H9 (cell line): ENCODE data around the gene MMEL1. TPM values are rescaled to one million over a fixed set of nuclear protein-coding genes. Genes with fewer than 3 reads are reported as not detected.

Experiments used
- DNase-seq: peaks from one replicate; pipeline ENCODE4 v3.0.0-alpha.2; 2017
- H2AFZ ChIP-seq: one replicate; pipeline ENCODE4 v1.6.1; 2013; ENCODE audit warnings: mild to moderate bottlenecking, low read length, control low read depth, moderate library complexity
- H2AK5ac ChIP-seq: 2 replicates; pipeline ENCODE4 v1.6.1; 2013; ENCODE audit warnings: low read length, control low read depth, mixed read lengths; ENCODE audit not compliant: insufficient read length
- H2BK120ac ChIP-seq: one replicate; pipeline ENCODE4 v1.6.1; 2013; ENCODE audit warnings: low read depth, mild to moderate bottlenecking, low read length, control low read depth, inconsistent platforms; ENCODE audit not compliant: poor library complexity, severe bottlenecking
- H2BK12ac ChIP-seq: 2 replicates; pipeline ENCODE4 v1.6.1; 2013; ENCODE audit warnings: low read length, control low read depth, mixed read lengths, low read depth; ENCODE audit not compliant: insufficient read length
- H2BK15ac ChIP-seq: 2 replicates; pipeline ENCODE4 v1.6.1; 2013; ENCODE audit warnings: low read depth, low read length, control low read depth
- H2BK20ac ChIP-seq: one replicate; pipeline ENCODE4 v1.6.1; 2013; ENCODE audit warnings: low read depth, mild to moderate bottlenecking, low read length, control low read depth, inconsistent platforms; ENCODE audit not compliant: poor library complexity, severe bottlenecking
- H2BK5ac ChIP-seq: 2 replicates; pipeline ENCODE4 v1.6.1; 2013; ENCODE audit warnings: low read length, control low read depth, mixed read lengths; ENCODE audit not compliant: insufficient read length
- H3K14ac ChIP-seq: 2 replicates; pipeline ENCODE4 v1.6.1; 2013; ENCODE audit warnings: low read length, control low read depth; ENCODE audit not compliant: insufficient read depth
- H3K18ac ChIP-seq: 2 replicates; pipeline ENCODE4 v1.6.1; 2013; ENCODE audit warnings: low read depth, mild to moderate bottlenecking, mixed read lengths, low read length, control low read depth; ENCODE audit not compliant: insufficient read length
- H3K23ac ChIP-seq: 2 replicates; pipeline ENCODE4 v1.6.1; 2013; ENCODE audit warnings: low read length, control low read depth, mixed read lengths, low read depth; ENCODE audit not compliant: insufficient read length
- H3K23me2 ChIP-seq: 2 replicates; pipeline ENCODE4 v1.6.1; 2013; ENCODE audit warnings: low read depth, mild to moderate bottlenecking, mixed read lengths, low read length, control low read depth; ENCODE audit not compliant: insufficient read length, poor library complexity, severe bottlenecking
- H3K27ac ChIP-seq: 2 replicates; pipeline ENCODE4 v1.5.1; 2013; ENCODE audit warnings: low read length, control low read depth, mixed read lengths, low read depth; ENCODE audit not compliant: insufficient read length
- H3K27me3 ChIP-seq: 2 replicates; pipeline ENCODE4 v1.6.1; 2013; ENCODE audit warnings: low read length, control low read depth, inconsistent platforms; ENCODE audit not compliant: insufficient read depth
- H3K4ac ChIP-seq: 2 replicates; pipeline ENCODE4 v1.6.1; 2013; ENCODE audit warnings: low read depth, mild to moderate bottlenecking, control low read depth, inconsistent platforms, low read length, moderate library complexity
- H3K4me1 ChIP-seq: 2 replicates; pipeline ENCODE4 v1.6.1; 2013; ENCODE audit warnings: low read length, control low read depth, inconsistent platforms; ENCODE audit not compliant: insufficient read depth
- H3K4me2 ChIP-seq: 2 replicates; pipeline ENCODE4 v1.6.1; 2013; ENCODE audit warnings: low read length, control low read depth, mixed read lengths; ENCODE audit not compliant: insufficient read length, insufficient read depth
- H3K56ac ChIP-seq: 2 replicates; pipeline ENCODE4 v1.6.1; 2013; ENCODE audit warnings: low read depth, mild to moderate bottlenecking, mixed read lengths, low read length, control low read depth; ENCODE audit not compliant: insufficient read length
- H3K79me1 ChIP-seq: 2 replicates; pipeline ENCODE4 v1.6.1; 2013; ENCODE audit warnings: low read depth, mild to moderate bottlenecking, moderate library complexity, low read length, control low read depth, inconsistent platforms; ENCODE audit not compliant: insufficient read depth, poor library complexity, severe bottlenecking
- H3K79me2 ChIP-seq: 2 replicates; pipeline ENCODE4 v1.6.1; 2013; ENCODE audit warnings: low read length, control low read depth, inconsistent platforms; ENCODE audit not compliant: insufficient read depth
- H3K9ac ChIP-seq: 2 replicates; pipeline ENCODE4 v1.6.1; 2013; ENCODE audit warnings: low read length, control low read depth, mixed read lengths; ENCODE audit not compliant: insufficient read length; ENCODE audit errors: extremely low read depth
- H3K9me3 ChIP-seq: one replicate; pipeline ENCODE4 v1.6.1; 2013; ENCODE audit warnings: low read depth, low read length, inconsistent platforms; ENCODE audit not compliant: control insufficient read depth
- H3T11ph ChIP-seq: one replicate; pipeline ENCODE4 v1.6.1; 2013; ENCODE audit warnings: mild to moderate bottlenecking, low read length, control low read depth, inconsistent platforms
- H4K20me1 ChIP-seq: one replicate; pipeline ENCODE4 v1.6.1; 2013; ENCODE audit not compliant: control insufficient read depth, insufficient read length, insufficient read depth
- H4K5ac ChIP-seq: 2 replicates; pipeline ENCODE4 v1.6.1; 2013; ENCODE audit warnings: low read depth, mild to moderate bottlenecking, mixed read lengths, low read length, control low read depth; ENCODE audit not compliant: insufficient read length
- H4K8ac ChIP-seq: replicated peaks from 2 replicates; pipeline ENCODE4 v1.6.1; 2013; ENCODE audit warnings: low read length, control low read depth, mixed read lengths, low read depth; ENCODE audit not compliant: insufficient read length
- H4K91ac ChIP-seq: 2 replicates; pipeline ENCODE4 v1.6.1; 2013; ENCODE audit warnings: low read depth, mild to moderate bottlenecking, moderate library complexity, mixed read lengths, low read length, control low read depth; ENCODE audit not compliant: insufficient read length
- H3K27ac Mint-ChIP-seq, 3 experiments: 2 replicates in 2 of 3; 3 replicates in 1 of 3; pipeline ENCODE4 v1.8.0; 2020 to 2021; ENCODE audit warnings: mixed read lengths in 3 of 3, mild to moderate bottlenecking in 1 of 3, moderate library complexity in 1 of 3
- H3K27me3 Mint-ChIP-seq: 2 replicates; pipeline ENCODE4 v1.8.0; 2021; ENCODE audit warnings: low read depth, mild to moderate bottlenecking, moderate library complexity, mixed read lengths
- H3K36me3 Mint-ChIP-seq, 3 experiments: 2 replicates in 2 of 3; 3 replicates in 1 of 3; pipeline ENCODE4 v1.8.0; 2020 to 2021; ENCODE audit warnings: low read depth in 3 of 3, mixed read lengths in 3 of 3; ENCODE audit not compliant: insufficient read depth in 1 of 3
- H3K4me1 Mint-ChIP-seq, 2 experiments: 2 replicates each; pipeline ENCODE4 v1.8.0; 2020; ENCODE audit warnings: mixed read lengths in 2 of 2
- H3K4me3 Mint-ChIP-seq, 2 experiments: 2 replicates in 1 of 2; 3 replicates in 1 of 2; pipeline ENCODE4 v1.8.0; 2020 to 2021; ENCODE audit warnings: mild to moderate bottlenecking in 2 of 2, mixed read lengths in 2 of 2, moderate library complexity in 1 of 2
- H3K9me3 Mint-ChIP-seq, 2 experiments: 2 replicates in 1 of 2; 3 replicates in 1 of 2; pipeline ENCODE4 v1.8.0; 2020; ENCODE audit warnings: mild to moderate bottlenecking in 2 of 2, mixed read lengths in 2 of 2, moderate library complexity in 1 of 2
- WGBS: extraction: QIAGEN DNeasy Blood & Tissue Kit; methylation state at CpG from one replicate; pipeline ENCODE4 v1.1.7; 2013; ENCODE audit warnings: missing lambda C conversion rate, low lambda C conversion rate, mixed read lengths; ENCODE audit not compliant: insufficient read length; ENCODE audit errors: extremely low coverage; 5-methylcytosine and 5-hydroxymethylcytosine counted together
- total RNA-seq: library from RNA; stranded (reverse); gene quantifications from 2 replicates; pipeline ENCODE4 v1.2.1, GENCODE V29; 2021
- TF ChIP-seq, protein P1 (sequence below): fragments of 200-600 bp; sonication (generic); conservative IDR thresholded peaks from 3 replicates; pipeline ENCODE4 v1.8.0; 2021; ENCODE audit warnings: antibody characterized with exemption, mild to moderate bottlenecking

MMEL1 gene
- total RNA-seq, 1 experiment from 2014 or later: 0.42 TPM

GRCh38 chr1:2586154-2587070, 46.4 kb downstream of the MMEL1 start, which contains the start of gene PRXL2B:
Gene PRXL2B (plus strand): TSS chr1:2586777. CDS start chr1:2586886, 109 bp downstream.
- Histone ChIP-seq H3K18ac (peak within 1 kb of the TSS; percentile 89), H3K27me3 (no peaks in the 10 kb centered on the region), H3K23ac (no peak within 1 kb of the TSS), H4K20me1 (no peaks in the 10 kb centered on the region), H4K5ac (no peak within 1 kb of the TSS), H2BK20ac (no peak within 1 kb of the TSS), H3K9ac (peak within 1 kb of the TSS; percentile 53), H3K79me1 (no peaks in the 10 kb centered on the region), H4K91ac (no peak within 1 kb of the TSS), H3K4me1 (no peaks in the 10 kb centered on the region; the same call in 1 of the 2 replicates), H2BK5ac (no peak within 1 kb of the TSS), H3K14ac (peak within 1 kb of the TSS; percentile 84), H3K23me2 (peaks cover 10% of the 10 kb centered on the region), H3K27ac (no peak within 1 kb of the TSS), H2AK5ac (no peak within 1 kb of the TSS), H4K8ac (no peak within 1 kb of the TSS), H2BK15ac (no peak within 1 kb of the TSS), H2BK12ac (no peak within 1 kb of the TSS), H3T11ph (no peak within 1 kb of the TSS), H3K4me2 (peak within 1 kb of the TSS; percentile 59), H2AFZ (no peak within 1 kb of the TSS), H3K79me2 (no peaks in the 10 kb centered on the region), H2BK120ac (no peak within 1 kb of the TSS), H3K4ac (no peak within 1 kb of the TSS), H3K9me3 (no peaks in the 10 kb centered on the region), H3K56ac (no peak within 1 kb of the TSS)
- peaks cover 3% of the 10 kb centered on the region for H3K27me3 Mint-ChIP-seq
- H3K9me3 Mint-ChIP-seq: peaks cover 4 to 9% of the 10 kb centered on the region in 2 experiments; a peak in 3 of 5 replicates
- peak within 1 kb of the TSS; percentile 78 to 91 (median 83); a peak in 2 of 7 replicates for H3K27ac Mint-ChIP-seq
- no CpG with 5 or more reads among the region's 107 CpGs for WGBS
- TF ChIP-seq, protein P1, sequence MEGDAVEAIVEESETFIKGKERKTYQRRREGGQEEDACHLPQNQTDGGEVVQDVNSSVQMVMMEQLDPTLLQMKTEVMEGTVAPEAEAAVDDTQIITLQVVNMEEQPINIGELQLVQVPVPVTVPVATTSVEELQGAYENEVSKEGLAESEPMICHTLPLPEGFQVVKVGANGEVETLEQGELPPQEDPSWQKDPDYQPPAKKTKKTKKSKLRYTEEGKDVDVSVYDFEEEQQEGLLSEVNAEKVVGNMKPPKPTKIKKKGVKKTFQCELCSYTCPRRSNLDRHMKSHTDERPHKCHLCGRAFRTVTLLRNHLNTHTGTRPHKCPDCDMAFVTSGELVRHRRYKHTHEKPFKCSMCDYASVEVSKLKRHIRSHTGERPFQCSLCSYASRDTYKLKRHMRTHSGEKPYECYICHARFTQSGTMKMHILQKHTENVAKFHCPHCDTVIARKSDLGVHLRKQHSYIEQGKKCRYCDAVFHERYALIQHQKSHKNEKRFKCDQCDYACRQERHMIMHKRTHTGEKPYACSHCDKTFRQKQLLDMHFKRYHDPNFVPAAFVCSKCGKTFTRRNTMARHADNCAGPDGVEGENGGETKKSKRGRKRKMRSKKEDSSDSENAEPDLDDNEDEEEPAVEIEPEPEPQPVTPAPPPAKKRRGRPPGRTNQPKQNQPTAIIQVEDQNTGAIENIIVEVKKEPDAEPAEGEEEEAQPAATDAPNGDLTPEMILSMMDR: no peak
- peak; percentile 98 for DNase-seq
- peaks cover 8 to 20% (median 13%) of the 10 kb centered on the region in 3 experiments for H3K36me3 Mint-ChIP-seq
- H3K4me3 Mint-ChIP-seq: peak within 1 kb of the TSS; percentile 85 to 87
- H3K4me1 Mint-ChIP-seq: peaks cover 22 to 23% of the 10 kb centered on the region in 2 experiments
